Measurements from ENCODE around the gene CARD11. TPM values are rescaled to one million over a fixed set of nuclear protein-coding genes. Genes with fewer than 3 reads are reported as not detected.

The CARD11 gene
- total and polyA plus RNA-seq, 2 of the 13 experiments (the other 11 are each of a cell fraction or from before 2014, with no cell fraction given): 0.04 TPM; not detected in 1

GRCh38 chr7:2863461-2864066, 180.1 kb downstream of the CARD11 start (continued):
- TF ChIP-seq ZHX2 (IDR thresholded peaks at IDR 0.05; ENCODE audit: low read depth) (no peak), ZHX2 (CRISPR knock-in tag; IDR thresholded peaks at IDR 0.05; ENCODE audit: borderline replicate concordance) (0 out of 2 replicates have a peak, but pooled peaks have one; percentile 52), ZFAT (CRISPR knock-in tag; conservative IDR thresholded peaks at IDR 0.05) (no peak), SKIL (CRISPR knock-in tag; IDR thresholded peaks at IDR 0.05; ENCODE audit: borderline replicate concordance) (peak; percentile 58), POLR2G (IDR thresholded peaks at IDR 0.05; ENCODE audit: low read depth, low read length) (peak; percentile 99), SPEN (CRISPR knock-in tag; IDR thresholded peaks at IDR 0.05; ENCODE audit: low read depth) (peak; percentile 36; the same call in 1 of the 2 replicates), CEBPG (CRISPR knock-in tag; IDR thresholded peaks at IDR 0.05) (peak; percentile 71), AHR (CRISPR knock-in tag; IDR thresholded peaks at IDR 0.05) (no peak), ZNF639 (CRISPR knock-in tag; conservative IDR thresholded peaks at IDR 0.05) (0 out of 2 replicates have a peak, but pooled peaks have one; percentile 23), ZXDC (CRISPR knock-in tag; IDR thresholded peaks at IDR 0.05) (0 out of 2 replicates have a peak, but pooled peaks have one; percentile 44), CBX2 (IDR thresholded peaks at IDR 0.05; ENCODE audit: low read depth, low read length) (no peak), CBX2 (CRISPR knock-in tag; IDR thresholded peaks at IDR 0.05; ENCODE audit: low read depth) (no peak), ZNF121 (CRISPR knock-in tag; IDR thresholded peaks at IDR 0.05) (no peak), PCBP2 (optimal IDR thresholded peaks at IDR 0.05; ENCODE audit: low read depth, low read length, poor library complexity, severe bottlenecking) (no peak), ZNF790 (CRISPR knock-in tag; IDR thresholded peaks at IDR 0.05; ENCODE audit: borderline replicate concordance) (peak; percentile 75; the same call in 1 of the 2 replicates), IRF2 (CRISPR knock-in tag; IDR thresholded peaks at IDR 0.05) (peak; percentile 74; the same call in 1 of the 2 replicates)
